GM23338 (cell line): ENCODE results near the gene TNK2. TPM values are rescaled to one million over a fixed set of nuclear protein-coding genes. Genes with fewer than 3 reads are reported as not detected.
A peak's percentile ranks its signal among the peaks of the same experiment; 100 is the strongest.

Experiments used
- ATAC-seq: fragments of 200-7000 bp; cut with Tn5 transposase; 3 replicates; pipeline ENCODE4 v1.9.1; 2020
- DNase-seq: peaks from one replicate; pipeline ENCODE4 v3.0.0-alpha.2; 2015; ENCODE audit warnings: low spot score
- H2AFZ ChIP-seq: fragments of 200-600 bp; sonication (generic); 2 replicates; pipeline ENCODE4 v1.8.0; 2016; ENCODE audit warnings: antibody characterized with exemption, mild to moderate bottlenecking, moderate library complexity
- H3F3A ChIP-seq: fragments of 200-600 bp; sonication (generic); replicated peaks from 2 replicates; pipeline ENCODE4 v1.8.0; 2017; ENCODE audit warnings: antibody characterized with exemption, mixed run types, low read depth
- H3K27ac ChIP-seq: fragments of 200-600 bp; sonication (generic); 2 replicates; pipeline ENCODE4 v1.6.1; 2016; ENCODE audit warnings: low read depth
- H3K27me3 ChIP-seq: fragments of 200-600 bp; sonication (generic); 2 replicates; pipeline ENCODE4 v1.8.0; 2016; ENCODE audit warnings: mild to moderate bottlenecking, mixed run types, moderate library complexity; ENCODE audit not compliant: insufficient read depth
- H3K36me3 ChIP-seq: fragments of 200-600 bp; sonication (generic); 2 replicates; pipeline ENCODE4 v1.8.0; 2016; ENCODE audit warnings: mild to moderate bottlenecking; ENCODE audit not compliant: insufficient read depth
- H3K4me1 ChIP-seq: fragments of 200-600 bp; sonication (generic); 2 replicates; pipeline ENCODE4 v1.8.0; 2016; ENCODE audit warnings: mild to moderate bottlenecking, moderate library complexity; ENCODE audit not compliant: insufficient read depth
- H3K4me2 ChIP-seq: fragments of 200-600 bp; sonication (generic); 2 replicates; pipeline ENCODE4 v1.7.1; 2017; ENCODE audit warnings: mixed run types
- H3K4me3 ChIP-seq: fragments of 200-600 bp; sonication (generic); 2 replicates; pipeline ENCODE4 v1.6.1; 2016; ENCODE audit warnings: mixed run types
- H3K79me2 ChIP-seq: fragments of 200-600 bp; sonication (generic); replicated peaks from 2 replicates; pipeline ENCODE4 v1.8.0; 2017; ENCODE audit warnings: mild to moderate bottlenecking; ENCODE audit not compliant: insufficient read depth
- H3K9me2 ChIP-seq: fragments of 200-600 bp; sonication (generic); 2 replicates; pipeline ENCODE4 v1.8.0; 2017; ENCODE audit not compliant: insufficient read depth
- H4K20me1 ChIP-seq: fragments of 200-600 bp; sonication (generic); replicated peaks from 2 replicates; pipeline ENCODE4 v1.8.0; 2017; ENCODE audit warnings: mild to moderate bottlenecking; ENCODE audit not compliant: insufficient read depth
- H3K27ac Mint-ChIP-seq: 2 replicates; pipeline ENCODE4 v1.8.0; 2020; ENCODE audit warnings: inconsistent platforms, mild to moderate bottlenecking, moderate library complexity, mixed read lengths
- H3K27me3 Mint-ChIP-seq: 3 replicates; pipeline ENCODE4 v1.8.0; 2022; ENCODE audit warnings: low read depth, mild to moderate bottlenecking, moderate library complexity, mixed read lengths, inconsistent platforms; ENCODE audit not compliant: insufficient read depth, poor library complexity
- H3K36me3 Mint-ChIP-seq: 3 replicates; pipeline ENCODE4 v1.8.0; 2021; ENCODE audit warnings: low read depth, mild to moderate bottlenecking, inconsistent platforms, moderate library complexity, mixed read lengths
- H3K4me1 Mint-ChIP-seq: 3 replicates; pipeline ENCODE4 v1.8.0; 2020; ENCODE audit warnings: mild to moderate bottlenecking, inconsistent platforms, mixed read lengths
- H3K4me3 Mint-ChIP-seq: 3 replicates; pipeline ENCODE4 v1.8.0; 2021; ENCODE audit warnings: moderate library complexity, mild to moderate bottlenecking, inconsistent platforms, mixed read lengths
- H3K9me3 Mint-ChIP-seq: 3 replicates; pipeline ENCODE4 v1.8.0; 2020; ENCODE audit warnings: moderate library complexity, mild to moderate bottlenecking, inconsistent platforms, mixed read lengths
- CTCF ChIP-seq, 2 experiments: fragments of 200-600 bp in 1 of 2; sonication (generic) in 1 of 2; conservative IDR thresholded peaks; 2 replicates each; pipeline versions ENCODE4 v1.5.1 to v1.6.1; 2016 to 2017; ENCODE audit warnings: antibody characterized with exemption in 2 of 2, low read depth in 2 of 2, mild to moderate bottlenecking in 2 of 2, moderate library complexity in 1 of 2
- EZH2 ChIP-seq: fragments of 200-600 bp; sonication (generic); IDR thresholded peaks from one replicate; pipeline ENCODE4 v1.8.0; 2017; ENCODE audit warnings: antibody characterized with exemption, mild to moderate bottlenecking, low read depth; ENCODE audit not compliant: unreplicated experiment
- JUNB ChIP-seq: IDR thresholded peaks from one replicate; pipeline ENCODE4 v1.6.1; 2016; ENCODE audit warnings: antibody characterized with exemption; ENCODE audit not compliant: unreplicated experiment
- ZNF114 ChIP-seq: fragments of 250-450 bp; sonication (Bioruptor Pico); IDR thresholded peaks from 2 replicates; pipeline ENCODE4 v1.5.0; 2020; ENCODE audit warnings: mild to moderate bottlenecking, moderate library complexity
- ZNF331 ChIP-seq: fragments of 250-450 bp; sonication (Bioruptor Pico); IDR thresholded peaks from 2 replicates; pipeline ENCODE4 v1.5.0; 2020; ENCODE audit warnings: low read depth, mild to moderate bottlenecking, moderate library complexity
- polyA plus RNA-seq: library from polyadenylated mRNA; unstranded; fragments of >200 nt; fragmentation: Nextera tagmentation; extraction: Ambion mirVana; gene quantifications from 2 replicates; pipeline ENCODE4 v1.2.1, GENCODE V29; 2016
- total RNA-seq: library from RNA; depleted of rRNA; stranded (reverse); fragments of >200 nt; shearing (Covaris generic); gene quantifications from 2 replicates; pipeline ENCODE4 v1.2.3, GENCODE V29; 2014

The TNK2 gene
- total and polyA plus RNA-seq, 2 experiments from 2014 or later, result 10.0 to 22.5 TPM

GRCh38 chr3:195889870-195890295, 18.5 kb downstream of the TNK2 start:
- Histone ChIP-seq H4K20me1 (no peaks in the 10 kb centered on the region; the same call in 1 of the 2 replicates), H3K4me3 (no peak overlapping the region), H3F3A (0 out of 2 replicates have a peak, but pooled peaks cover 14% of the 10 kb centered on the region), H3K79me2 (peaks cover 16% of the 10 kb centered on the region), H3K27me3 (no peaks in the 10 kb centered on the region), H3K4me2 (no peak overlapping the region), H3K9me2 (no peaks in the 10 kb centered on the region), H2AFZ (no peak overlapping the region), H3K27ac (peak overlapping the region; percentile 63; the same call in 1 of the 2 replicates), H3K36me3 (no peaks in the 10 kb centered on the region), H3K4me1 (peaks cover 16% of the 10 kb centered on the region)
- TF ChIP-seq ZNF331 (CRISPR knock-in tag) (no peak), CTCF (conservative IDR thresholded peaks at IDR 0.05; ENCODE audit: low read depth in 2 of 2) (peak; percentile 5 to 29; a peak in 2 of 4 replicates)
- ATAC-seq (peak; percentile 20; the same call in 1 of the 3 replicates), DNase-seq (peak; percentile 63)
- Mint-ChIP-seq H3K9me3 (no peaks in the 10 kb centered on the region; the same call in 2 of the 3 replicates), H3K4me3 (no peak overlapping the region), H3K4me1 (peaks cover 65% of the 10 kb centered on the region), H3K27ac (peak overlapping the region; percentile 60; the same call in 1 of the 2 replicates), H3K36me3 (peaks cover 5% of the 10 kb centered on the region; the same call in 1 of the 3 replicates), H3K27me3 (peaks cover 12% of the 10 kb centered on the region)

GRCh38 chr3:195888981-195889869, 19.1 kb downstream of the TNK2 start:
- Histone ChIP-seq H3K9me2 (no peaks in the 10 kb centered on the region), H4K20me1 (no peaks in the 10 kb centered on the region; the same call in 1 of the 2 replicates), H3K79me2 (peaks cover 16% of the 10 kb centered on the region), H3K4me1 (peaks cover 16% of the 10 kb centered on the region), H3K36me3 (no peaks in the 10 kb centered on the region), H3F3A (0 out of 2 replicates have a peak, but pooled peaks cover 14% of the 10 kb centered on the region), H3K4me2 (no peak overlapping the region), H3K27ac (0 out of 2 replicates have a peak overlapping the region, but pooled peaks have one; percentile 63), H3K4me3 (no peak overlapping the region), H3K27me3 (no peaks in the 10 kb centered on the region), H2AFZ (no peak overlapping the region)
- 0 out of 3 replicates have a peak overlapping the region, but pooled peaks have one; percentile 8 for H3K4me3 Mint-ChIP-seq
- TF ChIP-seq ZNF114 (no peak), EZH2 (no peak), JUNB (no peak), ZNF331 (CRISPR knock-in tag) (no peak)
- H3K36me3 Mint-ChIP-seq, result peaks cover 5% of the 10 kb centered on the region; the same call in 1 of the 3 replicates
- H3K27me3 Mint-ChIP-seq, result peaks cover 6% of the 10 kb centered on the region
- peaks cover 59% of the 10 kb centered on the region for H3K4me1 Mint-ChIP-seq
- H3K27ac Mint-ChIP-seq, result peak overlapping the region; percentile 60
- ATAC-seq, result no peak; the same call in 1 of the 3 replicates
- H3K9me3 Mint-ChIP-seq, result no peaks in the 10 kb centered on the region; the same call in 2 of the 3 replicates
- no peak for DNase-seq
